GM19395 (cell line): ENCODE measurements around the gene ZSCAN21.
A peak's percentile ranks its signal among the peaks of the same experiment; 100 is the strongest.
"Not testable (repeated sequence)": the region's sequence is repeated elsewhere in the genome, so short reads cannot be mapped to it uniquely, and the experiment has no call there.

Experiments
- ATAC-seq: cut with Tn5 transposase; IDR thresholded peaks from one replicate; pipeline ENCODE4 v1.9.1; 2021; ENCODE audit warnings: mild to moderate bottlenecking, moderate library complexity; ENCODE audit not compliant: unreplicated experiment

Gene ZSCAN21

GRCh38 chr7:100049441-100050291 lies at the start of gene ZSCAN21:
Gene ZSCAN21 (plus strand): TSS chr7:100049774. CDS start chr7:100057007, 7,233 bp downstream.
- ATAC-seq: peak; percentile 95

DNA sequence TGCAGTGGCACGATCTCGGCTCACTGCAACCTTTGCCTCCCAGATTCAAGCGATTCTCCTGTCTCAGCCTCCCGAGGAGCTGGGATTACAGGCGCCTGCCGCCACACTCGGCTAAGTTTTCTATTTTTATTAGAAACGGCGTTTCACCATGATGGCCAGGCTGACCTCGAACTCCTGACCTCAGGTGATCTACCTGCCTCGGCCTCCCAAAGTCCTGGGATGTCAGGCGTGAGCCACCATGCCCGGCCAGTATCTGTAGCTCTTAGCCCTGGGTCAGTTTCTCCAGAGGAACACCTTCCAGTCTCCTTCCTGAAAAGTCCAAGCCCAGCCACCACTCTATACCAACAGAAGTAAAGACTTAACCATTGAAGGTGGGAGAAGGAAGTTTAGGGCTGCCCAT lies 49.3 kb upstream of the ZSCAN21 start:
- no peak for ATAC-seq

DNA sequence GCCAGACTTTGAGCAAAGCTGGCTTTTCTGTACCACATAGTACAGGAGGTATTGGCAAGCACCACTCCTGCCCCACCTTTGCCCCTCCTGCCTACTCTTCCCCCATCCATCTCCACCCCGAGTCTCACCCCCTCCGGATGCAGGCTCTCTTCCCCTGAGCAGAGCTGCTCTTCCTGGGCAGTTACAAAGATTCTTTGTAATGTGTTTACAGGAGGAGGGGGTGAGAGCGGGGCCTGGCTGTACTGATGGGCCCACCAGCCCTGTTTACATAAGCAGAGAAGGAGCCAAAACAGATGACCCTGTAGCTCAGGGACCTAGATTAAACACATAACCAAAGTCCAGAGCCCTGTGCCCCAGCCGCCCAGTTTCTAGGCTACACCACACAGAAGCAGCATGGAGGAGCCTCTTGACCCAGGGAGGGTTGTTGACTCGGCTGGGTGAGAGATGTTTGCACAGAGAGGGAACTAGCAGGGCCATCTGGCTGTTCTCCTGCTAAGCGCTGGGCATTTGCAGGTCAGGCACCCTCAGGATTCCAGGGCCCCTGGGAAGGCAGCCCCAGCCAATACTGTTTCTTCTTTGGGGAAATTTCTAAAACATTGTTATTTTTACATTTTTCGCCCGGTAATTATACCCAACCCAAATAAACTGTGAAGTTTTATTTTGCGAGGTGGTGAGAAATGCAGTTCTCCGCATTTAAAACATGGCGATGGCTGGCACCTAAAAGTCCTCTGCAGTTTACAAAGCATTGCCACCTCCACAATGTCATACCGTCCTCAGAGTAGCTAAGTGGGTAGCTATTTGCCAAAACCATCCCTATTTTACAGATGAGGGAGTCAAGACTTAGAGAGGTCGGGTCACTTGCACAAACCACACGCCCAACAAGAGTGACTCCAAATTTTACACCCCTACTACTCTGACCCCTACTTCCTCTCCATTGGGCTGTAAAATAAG lies 45.6 kb upstream of the ZSCAN21 start:
- ATAC-seq: no peak

- ATAC-seq: no peak
These were observed 41.7 kb upstream of the ZSCAN21 start for GRCh38 chr7:100007887-100008286.

- no peak for ATAC-seq
These were observed 41.0 kb upstream of the ZSCAN21 start for GRCh38 chr7:100008525-100008924.

DNA sequence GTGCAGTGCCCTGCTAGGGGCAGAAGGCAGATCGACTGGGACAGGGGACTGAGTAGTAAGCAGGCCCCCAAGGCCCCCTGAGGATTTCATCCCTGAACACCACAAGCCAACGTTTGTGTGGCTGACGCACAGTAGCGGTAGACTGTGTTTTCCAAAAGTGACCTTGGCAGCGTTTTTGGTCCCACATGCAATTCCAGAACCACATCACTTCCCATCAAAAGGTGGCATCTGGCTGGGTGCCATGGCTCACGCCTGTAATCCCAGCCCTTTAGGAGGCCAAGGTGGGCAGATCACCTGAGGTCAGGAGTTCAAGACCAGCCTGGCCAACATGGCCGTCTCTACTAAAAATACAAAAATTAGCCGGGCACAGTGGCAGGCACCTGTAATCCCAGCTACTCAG lies 39.6 kb upstream of the ZSCAN21 start:
- ATAC-seq: not testable (repeated sequence)

DNA sequence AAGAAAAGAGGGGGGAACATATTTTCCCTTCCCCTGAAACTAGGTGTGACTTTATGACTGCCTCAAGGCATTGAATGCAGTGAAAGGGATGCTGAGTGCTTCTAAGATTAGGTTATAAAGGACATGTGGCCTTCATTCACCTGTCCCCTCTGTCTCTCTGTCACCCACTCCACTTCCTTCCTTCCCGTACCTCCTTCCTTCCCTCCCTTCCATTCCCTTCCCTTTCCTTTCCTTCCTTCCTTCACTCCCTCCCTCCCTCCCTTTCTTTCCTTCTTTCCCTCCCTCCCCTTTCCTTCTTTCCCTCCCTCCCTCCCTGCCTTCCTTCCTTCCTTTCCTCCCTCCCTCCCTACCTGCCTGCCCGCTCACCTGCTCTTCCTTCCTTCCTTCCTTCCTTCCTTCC lies 38.7 kb upstream of the ZSCAN21 start:
- ATAC-seq: no peak

DNA sequence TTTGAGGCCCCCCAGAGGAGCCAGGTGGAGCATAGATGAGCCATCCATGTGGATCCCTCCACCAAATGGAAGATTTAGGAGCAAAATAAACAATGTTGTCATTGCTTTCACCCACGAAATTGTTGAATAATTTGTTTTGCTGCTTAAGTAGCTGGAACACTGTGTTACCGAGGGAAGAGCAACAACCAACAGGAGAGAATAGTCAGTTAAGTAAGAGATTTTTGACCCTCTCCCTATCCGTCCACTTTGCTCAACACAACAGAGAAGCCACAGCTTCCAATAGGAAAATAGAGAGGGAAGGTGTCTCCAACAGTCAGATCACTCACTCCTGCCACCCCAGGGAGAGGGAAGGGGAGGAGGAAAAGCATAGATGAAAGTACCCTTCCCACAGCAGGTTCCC lies 38.1 kb upstream of the ZSCAN21 start:
- ATAC-seq: no peak

GRCh38 chr7:100012385-100013327 lies 36.9 kb upstream of the ZSCAN21 start:
- not testable (repeated sequence) for ATAC-seq

DNA sequence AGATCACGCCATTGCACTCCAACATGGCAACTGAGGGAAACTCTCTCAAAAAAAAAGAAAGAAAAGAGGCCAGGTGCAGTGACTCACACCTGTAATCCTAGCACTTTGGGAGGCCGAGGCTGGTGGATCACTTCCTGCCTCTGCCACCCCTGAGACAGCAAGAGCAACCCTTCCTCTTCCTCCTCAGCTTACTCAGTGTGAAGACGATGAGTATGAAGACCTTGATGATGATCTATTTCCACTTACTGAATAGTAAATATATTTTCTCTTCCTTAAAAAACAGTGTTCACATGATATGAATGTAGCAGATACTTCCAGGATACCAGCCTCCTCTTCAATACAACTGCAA lies 36.3 kb upstream of the ZSCAN21 start:
- no peak for ATAC-seq

GRCh38 chr7:100015232-100016214 lies 34.1 kb upstream of the ZSCAN21 start, which contains the start of gene ZKSCAN1:
Gene ZKSCAN1 (plus strand): TSS chr7:100015596. CDS start chr7:100023507, 7,911 bp downstream.
- ATAC-seq: peak; percentile 86

- ATAC-seq: no peak
These were observed 33.2 kb upstream of the ZSCAN21 start for GRCh38 chr7:100016215-100016901.

DNA sequence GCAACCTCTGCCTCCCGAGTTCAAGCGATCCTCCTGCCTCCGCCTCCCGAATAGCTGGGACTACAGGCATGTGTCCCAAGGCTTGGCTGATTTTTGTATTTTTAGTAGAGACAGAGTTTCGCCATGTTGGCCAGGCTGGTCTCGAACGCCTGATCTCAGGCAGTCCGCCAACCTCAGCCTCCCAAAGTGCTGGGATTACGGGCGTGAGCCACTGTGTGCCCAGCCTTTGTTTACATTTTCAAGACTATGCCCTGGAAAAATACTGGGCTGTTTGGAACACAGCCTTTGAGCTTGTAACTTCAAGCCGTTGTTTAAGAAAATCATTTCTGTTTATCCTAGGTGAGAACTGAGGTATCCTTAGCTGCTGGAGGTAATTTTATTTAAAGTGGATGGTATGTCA lies 32.3 kb upstream of the ZSCAN21 start:
- ATAC-seq: no peak

GRCh38 chr7:100017875-100018274 lies 31.7 kb upstream of the ZSCAN21 start:
- ATAC-seq: no peak

GRCh38 chr7:100019908-100020307 lies 29.7 kb upstream of the ZSCAN21 start:
- ATAC-seq: no peak

DNA sequence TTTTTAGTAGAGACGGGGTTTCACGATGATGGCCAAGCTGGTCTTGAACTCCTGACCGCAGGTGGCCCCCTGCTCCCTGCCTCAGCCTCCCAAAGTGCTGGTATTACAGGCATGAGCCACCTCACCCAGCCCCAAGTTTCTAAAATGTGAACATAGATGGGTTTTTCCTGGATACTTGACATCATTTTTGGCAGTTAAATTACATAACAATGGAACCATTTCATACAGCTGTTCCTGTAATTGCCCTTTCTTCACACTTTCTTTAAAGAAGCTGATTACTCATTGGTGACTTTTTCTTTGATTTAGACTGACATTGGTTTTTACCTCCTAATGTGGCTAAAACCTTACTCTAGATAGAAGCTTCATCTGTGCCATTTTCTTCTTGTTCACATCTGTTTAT lies 28.3 kb upstream of the ZSCAN21 start:
- ATAC-seq: no peak

- no peak for ATAC-seq
These were observed 27.0 kb upstream of the ZSCAN21 start for GRCh38 chr7:100022621-100023020.

DNA sequence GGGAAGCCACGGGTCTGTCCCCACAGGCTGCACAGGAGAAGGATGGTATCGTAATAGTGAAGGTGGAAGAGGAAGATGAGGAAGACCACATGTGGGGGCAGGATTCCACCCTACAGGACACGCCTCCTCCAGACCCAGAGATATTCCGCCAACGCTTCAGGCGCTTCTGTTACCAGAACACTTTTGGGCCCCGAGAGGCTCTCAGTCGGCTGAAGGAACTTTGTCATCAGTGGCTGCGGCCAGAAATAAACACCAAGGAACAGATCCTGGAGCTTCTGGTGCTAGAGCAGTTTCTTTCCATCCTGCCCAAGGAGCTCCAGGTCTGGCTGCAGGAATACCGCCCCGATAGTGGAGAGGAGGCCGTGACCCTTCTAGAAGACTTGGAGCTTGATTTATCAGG lies 26.0 kb upstream of the ZSCAN21 start:
- ATAC-seq: no peak
